Measurements from ENCODE around the gene ERC2. TPM values are rescaled to one million over a fixed set of nuclear protein-coding genes. Genes with fewer than 3 reads are reported as not detected.

The ERC2 gene
- polyA plus RNA-seq, 3 donors: not detected

- Histone ChIP-seq H3K9me3 (replicated peaks in 1 of 2; ENCODE audit: control insufficient read depth in 1 of 2, insufficient read depth in 1 of 2, low read length in 2 of 2) (no peaks in the 10 kb centered on the region), H3K36me3 (replicated peaks in 1 of 2; ENCODE audit: control insufficient read depth in 1 of 2, insufficient read depth in 2 of 2, low read length in 2 of 2) (no peaks in the 10 kb centered on the region), H3K79me2 (ENCODE audit: insufficient read depth, low read length) (no peaks in the 10 kb centered on the region), H3K4me2 (replicated peaks; ENCODE audit: extremely low read depth, low read length, poor library complexity, severe bottlenecking) (no peak overlapping the region), H3K4me3 (replicated peaks in 1 of 3; ENCODE audit: low read depth in 2 of 3, low read length in 3 of 3) (no peak overlapping the region), H3K27me3 (ENCODE audit: control insufficient read depth in 2 of 2, insufficient read depth in 2 of 2, low read length in 2 of 2) (no peaks in the 10 kb centered on the region), H3K9ac (ENCODE audit: insufficient read depth, low read length, poor library complexity, severe bottlenecking) (no peak overlapping the region), H3K27ac (ENCODE audit: low read depth in 1 of 2, low read length in 2 of 2) (no peak overlapping the region), H2AFZ (ENCODE audit: insufficient read depth, low read depth, low read length, poor library complexity, severe bottlenecking) (no peak overlapping the region), H3K4me1 (ENCODE audit: control insufficient read depth in 1 of 2, insufficient read depth in 2 of 2, low read length in 2 of 2) (no peaks in the 10 kb centered on the region), H4K20me1 (ENCODE audit: insufficient read depth, low read length) (no peaks in the 10 kb centered on the region)
- Mint-ChIP-seq H3K4me3 (no peak overlapping the region), H3K36me3 (no peaks in the 10 kb centered on the region), H3K27ac (no peak overlapping the region), H3K27me3 (ENCODE audit: low read depth in 3 of 3) (peaks cover 0 to 5% (median 4%) of the 10 kb centered on the region in 3 donors), H3K4me1 (no peaks in the 10 kb centered on the region), H3K9me3 (peaks cover 0 to 4% (median 0%) of the 10 kb centered on the region in 7 donors)
- no peak for DNase-seq
- intact Hi-C loops (cut with micrococcal nuclease): no loop called here
- no peak for TF ChIP-seq CTCF (IDR thresholded peaks at IDR 0.05)
- 82% methylated on average over 4 of the region's 4 CpGs for WGBS (ENCODE audit: insufficient coverage)
Measured at GRCh38 chr3:55661141-55661540, 807.1 kb downstream of the ERC2 start.

GRCh38 chr3:55660642-55661041 is 807.6 kb downstream of the ERC2 start:
- H3K9me3 Mint-ChIP-seq: peaks cover 0 to 4% (median 0%) of the 10 kb centered on the region in 7 donors
- Histone ChIP-seq H3K27ac (ENCODE audit: low read depth in 1 of 2, low read length in 2 of 2) (no peak overlapping the region), H3K9ac (ENCODE audit: insufficient read depth, low read length, poor library complexity, severe bottlenecking) (no peak overlapping the region), H3K4me1 (ENCODE audit: control insufficient read depth in 1 of 2, insufficient read depth in 2 of 2, low read length in 2 of 2) (no peaks in the 10 kb centered on the region), H3K4me2 (replicated peaks; ENCODE audit: extremely low read depth, low read length, poor library complexity, severe bottlenecking) (no peak overlapping the region), H3K27me3 (ENCODE audit: control insufficient read depth in 2 of 2, insufficient read depth in 2 of 2, low read length in 2 of 2) (no peaks in the 10 kb centered on the region), H2AFZ (ENCODE audit: insufficient read depth, low read depth, low read length, poor library complexity, severe bottlenecking) (no peak overlapping the region), H3K36me3 (replicated peaks in 1 of 2; ENCODE audit: control insufficient read depth in 1 of 2, insufficient read depth in 2 of 2, low read length in 2 of 2) (no peaks in the 10 kb centered on the region), H3K4me3 (replicated peaks in 1 of 3; ENCODE audit: low read depth in 2 of 3, low read length in 3 of 3) (no peak overlapping the region), H3K79me2 (ENCODE audit: insufficient read depth, low read length) (no peaks in the 10 kb centered on the region), H3K9me3 (replicated peaks in 1 of 2; ENCODE audit: control insufficient read depth in 1 of 2, insufficient read depth in 1 of 2, low read length in 2 of 2) (no peaks in the 10 kb centered on the region), H4K20me1 (ENCODE audit: insufficient read depth, low read length) (no peaks in the 10 kb centered on the region)
- no peaks in the 10 kb centered on the region for H3K36me3 Mint-ChIP-seq
- H3K4me3 Mint-ChIP-seq: no peak overlapping the region
- H3K27me3 Mint-ChIP-seq (ENCODE audit: low read depth in 3 of 3): peaks cover 0 to 5% (median 4%) of the 10 kb centered on the region in 3 donors
- no peak overlapping the region for H3K27ac Mint-ChIP-seq
- intact Hi-C loops (cut with micrococcal nuclease): no loop called here
- TF ChIP-seq CTCF (IDR thresholded peaks at IDR 0.05): no peak
- no peaks in the 10 kb centered on the region for H3K4me1 Mint-ChIP-seq
- 67% methylated on average over 1 of the region's 2 CpGs for WGBS (ENCODE audit: insufficient coverage)
- DNase-seq: no peak

All from CD14-positive monocyte (primary cell).